ENCODE data around the gene TBC1D9. TPM values are rescaled to one million over a fixed set of nuclear protein-coding genes. Genes with fewer than 3 reads are reported as not detected.

Gene TBC1D9
- total RNA-seq, 1 experiment from 2014 or later: 12.5 TPM

DNA sequence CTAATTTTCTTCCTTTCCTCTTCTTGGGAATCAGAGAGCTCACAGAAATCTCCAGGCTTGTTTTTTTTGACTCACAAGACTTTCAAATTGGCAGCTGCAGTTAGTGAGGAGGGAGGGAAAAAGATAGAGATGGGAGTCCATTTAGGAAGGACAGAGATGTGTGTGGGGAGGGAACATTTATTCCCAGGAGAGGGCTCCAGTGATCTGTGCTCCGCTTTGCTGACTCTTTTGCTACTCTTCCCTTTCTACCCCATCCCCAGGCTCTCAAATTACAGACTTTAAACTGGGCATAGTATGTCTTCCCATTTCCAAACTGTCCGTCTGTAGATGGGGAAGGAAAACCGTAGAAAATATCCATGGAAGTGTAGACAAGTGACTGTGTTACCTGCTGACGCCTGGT, 148.3 kb downstream of the TBC1D9 start:
- CTCF ChIA-PET: interaction anchor here (2.3 kb wide), 1 partner anchor 243 kb away, joined by 8 read pairs; no protein-coding TSS in a partner anchor
- intact Hi-C loops (cut with micrococcal nuclease; ENCODE audit: unreplicated experiment): no loop called here
- Histone ChIP-seq H3K9me3 (no peaks in the 10 kb centered on the region), H3K27me3 (replicated peaks; ENCODE audit: control insufficient read depth, insufficient read depth, low read length) (no peaks in the 10 kb centered on the region), H3K36me3 (ENCODE audit: control insufficient read depth, insufficient read depth, low read length) (no peaks in the 10 kb centered on the region), H3K4me1 (peaks cover 8% of the 10 kb centered on the region), H3K4me3 (ENCODE audit: low read depth, low read length) (no peak overlapping the region)
- Mint-ChIP-seq H3K4me3 (ENCODE audit: unreplicated experiment) (no peak overlapping the region), H3K4me1 (ENCODE audit: low read depth, unreplicated experiment) (no peaks in the 10 kb centered on the region), H3K36me3 (ENCODE audit: insufficient read depth, unreplicated experiment) (no peaks in the 10 kb centered on the region), H3K27me3 (ENCODE audit: insufficient read depth, unreplicated experiment) (no peaks in the 10 kb centered on the region), H3K27ac (ENCODE audit: unreplicated experiment) (no peak overlapping the region), H3K9me3 (ENCODE audit: unreplicated experiment) (no peaks in the 10 kb centered on the region)
- TF ChIP-seq, protein P1, sequence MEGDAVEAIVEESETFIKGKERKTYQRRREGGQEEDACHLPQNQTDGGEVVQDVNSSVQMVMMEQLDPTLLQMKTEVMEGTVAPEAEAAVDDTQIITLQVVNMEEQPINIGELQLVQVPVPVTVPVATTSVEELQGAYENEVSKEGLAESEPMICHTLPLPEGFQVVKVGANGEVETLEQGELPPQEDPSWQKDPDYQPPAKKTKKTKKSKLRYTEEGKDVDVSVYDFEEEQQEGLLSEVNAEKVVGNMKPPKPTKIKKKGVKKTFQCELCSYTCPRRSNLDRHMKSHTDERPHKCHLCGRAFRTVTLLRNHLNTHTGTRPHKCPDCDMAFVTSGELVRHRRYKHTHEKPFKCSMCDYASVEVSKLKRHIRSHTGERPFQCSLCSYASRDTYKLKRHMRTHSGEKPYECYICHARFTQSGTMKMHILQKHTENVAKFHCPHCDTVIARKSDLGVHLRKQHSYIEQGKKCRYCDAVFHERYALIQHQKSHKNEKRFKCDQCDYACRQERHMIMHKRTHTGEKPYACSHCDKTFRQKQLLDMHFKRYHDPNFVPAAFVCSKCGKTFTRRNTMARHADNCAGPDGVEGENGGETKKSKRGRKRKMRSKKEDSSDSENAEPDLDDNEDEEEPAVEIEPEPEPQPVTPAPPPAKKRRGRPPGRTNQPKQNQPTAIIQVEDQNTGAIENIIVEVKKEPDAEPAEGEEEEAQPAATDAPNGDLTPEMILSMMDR (IDR thresholded peaks at IDR 0.05; ENCODE audit: insufficient read depth in 1 of 2, low read depth in 1 of 2, low read length in 1 of 2, severe bottlenecking in 1 of 2, unreplicated experiment in 1 of 2): no peak
- POLR2A ChIA-PET: no interaction called here
- no peak for DNase-seq
- no TSS peak for BruUV-seq (replicated peaks)

DNA sequence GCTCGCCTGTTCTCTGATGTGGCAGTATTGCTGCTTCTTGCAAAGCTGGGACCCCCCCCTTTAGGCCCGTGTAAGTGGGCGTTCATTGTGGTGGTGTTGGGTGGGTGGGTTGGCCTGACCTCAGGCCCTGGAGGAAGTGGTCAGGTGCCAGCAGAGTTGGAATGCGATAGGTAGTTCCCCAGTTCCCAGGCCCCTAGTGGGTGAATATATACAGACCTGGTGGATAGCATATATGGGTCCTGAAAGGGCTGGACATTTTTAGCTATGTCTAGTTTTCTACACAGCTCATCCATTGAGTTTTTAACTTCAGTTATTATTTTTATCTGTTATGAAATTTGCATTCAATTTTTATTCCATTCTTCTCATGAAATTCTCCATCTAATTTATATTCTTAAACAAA, 151.6 kb downstream of the TBC1D9 start:
- H3K27ac Mint-ChIP-seq (ENCODE audit: unreplicated experiment): no peak overlapping the region

DNA sequence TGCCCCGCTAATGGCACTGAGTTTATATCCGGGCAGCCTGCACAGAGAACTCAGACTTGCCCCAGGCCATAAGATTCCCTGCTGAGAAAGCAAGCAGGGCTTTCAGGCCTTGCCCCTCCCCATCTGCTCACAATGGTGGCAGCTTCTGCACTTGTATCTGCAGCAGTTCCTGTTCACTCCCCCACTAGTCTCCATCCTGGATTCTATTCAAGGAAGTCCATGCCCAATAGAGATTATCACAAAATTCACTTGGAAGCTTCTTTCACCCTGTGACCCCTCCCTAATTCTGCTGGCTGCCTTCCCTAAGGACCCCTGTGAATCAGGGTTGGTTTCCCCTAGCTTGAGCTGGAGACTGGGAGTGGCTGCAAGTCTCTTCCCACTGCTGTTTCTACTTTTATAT, 152.9 kb downstream of the TBC1D9 start:
- H3K4me1 Mint-ChIP-seq (ENCODE audit: low read depth, unreplicated experiment): no peaks in the 10 kb centered on the region
- Histone ChIP-seq H3K27me3 (replicated peaks; ENCODE audit: control insufficient read depth, insufficient read depth, low read length) (no peaks in the 10 kb centered on the region), H3K36me3 (ENCODE audit: control insufficient read depth, insufficient read depth, low read length) (no peaks in the 10 kb centered on the region), H3K4me1 (peaks cover 8% of the 10 kb centered on the region), H3K9me3 (no peaks in the 10 kb centered on the region), H3K4me3 (ENCODE audit: low read depth, low read length) (no peak overlapping the region)
- H3K36me3 Mint-ChIP-seq (ENCODE audit: insufficient read depth, unreplicated experiment): no peaks in the 10 kb centered on the region
- H3K9me3 Mint-ChIP-seq (ENCODE audit: unreplicated experiment): no peaks in the 10 kb centered on the region
- ChIA-PET CTCF (no interaction called here), POLR2A (no interaction called here)
- BruUV-seq (replicated peaks): no TSS peak
- DNase-seq: no peak
- no peak overlapping the region for H3K4me3 Mint-ChIP-seq (ENCODE audit: unreplicated experiment)
- no peaks in the 10 kb centered on the region for H3K27me3 Mint-ChIP-seq (ENCODE audit: insufficient read depth, unreplicated experiment)
- H3K27ac Mint-ChIP-seq (ENCODE audit: unreplicated experiment): no peak overlapping the region
- TF ChIP-seq, protein P1 (IDR thresholded peaks at IDR 0.05; ENCODE audit: insufficient read depth in 1 of 2, low read depth in 1 of 2, low read length in 1 of 2, severe bottlenecking in 1 of 2, unreplicated experiment in 1 of 2): no peak
- intact Hi-C loops (cut with micrococcal nuclease; ENCODE audit: unreplicated experiment): no loop called here

More for the DNA sequence above, 151.6 kb downstream of the TBC1D9 start:
- Histone ChIP-seq H3K36me3 (ENCODE audit: control insufficient read depth, insufficient read depth, low read length) (no peaks in the 10 kb centered on the region), H3K27me3 (replicated peaks; ENCODE audit: control insufficient read depth, insufficient read depth, low read length) (no peaks in the 10 kb centered on the region), H3K9me3 (no peaks in the 10 kb centered on the region), H3K4me3 (ENCODE audit: low read depth, low read length) (no peak overlapping the region), H3K4me1 (peaks cover 8% of the 10 kb centered on the region)
- no peak for DNase-seq
- ChIA-PET CTCF (interaction anchor here (0.7 kb wide), 1 partner anchor 244 kb away, joined by 3 read pairs; no protein-coding TSS in a partner anchor), POLR2A (no interaction called here)
- H3K27me3 Mint-ChIP-seq (ENCODE audit: insufficient read depth, unreplicated experiment): no peaks in the 10 kb centered on the region
- intact Hi-C loops (cut with micrococcal nuclease; ENCODE audit: unreplicated experiment): no loop called here
- H3K4me3 Mint-ChIP-seq (ENCODE audit: unreplicated experiment): no peak overlapping the region
- no TSS peak for BruUV-seq (replicated peaks)
- TF ChIP-seq, protein P1 (IDR thresholded peaks at IDR 0.05; ENCODE audit: insufficient read depth in 1 of 2, low read depth in 1 of 2, low read length in 1 of 2, severe bottlenecking in 1 of 2, unreplicated experiment in 1 of 2): no peak
- no peaks in the 10 kb centered on the region for H3K9me3 Mint-ChIP-seq (ENCODE audit: unreplicated experiment)
- no peaks in the 10 kb centered on the region for H3K4me1 Mint-ChIP-seq (ENCODE audit: low read depth, unreplicated experiment)
- no peaks in the 10 kb centered on the region for H3K36me3 Mint-ChIP-seq (ENCODE audit: insufficient read depth, unreplicated experiment)

All from Caco-2 (cell line).